ENCODE data around the gene MAN1A1. TPM values are rescaled to one million over a fixed set of nuclear protein-coding genes. Genes with fewer than 3 reads are reported as not detected.

The MAN1A1 gene
- total and polyA plus RNA-seq, 2 experiments from 2014 or later, result 2.0 to 8.7 TPM

- no peaks in the 10 kb centered on the region for H3K9me2 ChIP-seq (ENCODE audit: insufficient read depth)
- Mint-ChIP-seq H3K27me3 (ENCODE audit: insufficient read depth, low read depth, poor library complexity) (no peaks in the 10 kb centered on the region), H3K4me3 (no peak overlapping the region), H3K4me1 (peaks cover 7% of the 10 kb centered on the region), H3K9me3 (no peaks in the 10 kb centered on the region), H3K36me3 (ENCODE audit: low read depth) (no peaks in the 10 kb centered on the region), H3K27ac (no peak overlapping the region)
- H3F3A ChIP-seq (replicated peaks; ENCODE audit: low read depth), result no peaks in the 10 kb centered on the region
- no peaks in the 10 kb centered on the region for H3K36me3 ChIP-seq (ENCODE audit: insufficient read depth)
- DNase-seq (ENCODE audit: low spot score) (no peak), ATAC-seq (no peak)
- no peaks in the 10 kb centered on the region for H4K20me1 ChIP-seq (replicated peaks; ENCODE audit: insufficient read depth)
- TF ChIP-seq POLR2AphosphoS5 (IDR thresholded peaks at IDR 0.05; ENCODE audit: low read depth) (no peak), ETS1 (IDR thresholded peaks at IDR 0.05) (no peak), ZNF114 (CRISPR knock-in tag; IDR thresholded peaks at IDR 0.05) (no peak), EZH2 (IDR thresholded peaks at IDR 0.05; ENCODE audit: low read depth, unreplicated experiment) (no peak), EZH2phosphoT487 (IDR thresholded peaks at IDR 0.05; ENCODE audit: unreplicated experiment) (no peak), STAT1 (IDR thresholded peaks at IDR 0.05; ENCODE audit: unreplicated experiment) (no peak), JUNB (IDR thresholded peaks at IDR 0.05; ENCODE audit: unreplicated experiment) (no peak), CREB1 (CRISPR knock-in tag; IDR thresholded peaks at IDR 0.05; ENCODE audit: low read depth) (no peak), CTCF (conservative IDR thresholded peaks at IDR 0.05; ENCODE audit: low read depth in 2 of 2) (no peak), ZNF331 (CRISPR knock-in tag; IDR thresholded peaks at IDR 0.05; ENCODE audit: low read depth) (no peak), REST (IDR thresholded peaks at IDR 0.05; ENCODE audit: unreplicated experiment) (no peak), NANOG (IDR thresholded peaks at IDR 0.05; ENCODE audit: borderline replicate concordance) (no peak)
- no peak overlapping the region for H2AFZ ChIP-seq
- H3K79me2 ChIP-seq (replicated peaks; ENCODE audit: insufficient read depth), result no peaks in the 10 kb centered on the region
- H3K27me3 ChIP-seq (ENCODE audit: insufficient read depth), result no peaks in the 10 kb centered on the region
- H3K27ac ChIP-seq (ENCODE audit: low read depth), result no peak overlapping the region
- no peak overlapping the region for H3K4me3 ChIP-seq
- peaks cover 5% of the 10 kb centered on the region; the same call in 1 of the 2 replicates for H3K4me1 ChIP-seq (ENCODE audit: insufficient read depth)
- H3K4me2 ChIP-seq, result no peak overlapping the region
Measured at GRCh38 chr6:119327810-119328209, 21.8 kb downstream of the MAN1A1 start.
